Epidermal melanocyte (primary cell): Measurements from ENCODE around the gene GLP1R.

Experiments used
- DNase-seq: peaks from one replicate; pipeline ENCODE4 v3.0.0; 2011; ENCODE audit warnings: low spot score; ENCODE audit not compliant: insufficient read length

The GLP1R gene

GRCh38 chr6:39044181-39044580, 4.4 kb upstream of the GLP1R start:
- DNase-seq = no peak

- no peak for DNase-seq
Observed at GRCh38 chr6:39047434-39048327, 900 bp upstream of the GLP1R start.

- DNase-seq = no peak
Observed at GRCh38 chr6:39049575-39050283, 1.1 kb downstream of the GLP1R start.

- no peak for DNase-seq
Observed at GRCh38 chr6:39050453-39051112, 2.0 kb downstream of the GLP1R start.

- DNase-seq = no peak
Observed at GRCh38 chr6:39051399-39052122, 3.0 kb downstream of the GLP1R start.

- no peak for DNase-seq
Observed at GRCh38 chr6:39053016-39053624, 4.5 kb downstream of the GLP1R start.

- DNase-seq = no peak
Observed at GRCh38 chr6:39053854-39054576, 5.4 kb downstream of the GLP1R start.

- DNase-seq = no peak
Observed at GRCh38 chr6:39054577-39055142, 6.1 kb downstream of the GLP1R start.

- DNase-seq = no peak
Observed at GRCh38 chr6:39055661-39056060, 7.1 kb downstream of the GLP1R start.

- no peak for DNase-seq
Observed at GRCh38 chr6:39056191-39056590, 7.6 kb downstream of the GLP1R start.

- DNase-seq = no peak
Observed at GRCh38 chr6:39056681-39057080, 8.1 kb downstream of the GLP1R start.

- no peak for DNase-seq
Observed at GRCh38 chr6:39057251-39058155, 8.9 kb downstream of the GLP1R start.

- DNase-seq = no peak
Observed at GRCh38 chr6:39058471-39059147, 10.0 kb downstream of the GLP1R start.

GRCh38 chr6:39059496-39060310, 11.1 kb downstream of the GLP1R start:
- DNase-seq = no peak

- no peak for DNase-seq
Observed at GRCh38 chr6:39060467-39061160, 12.0 kb downstream of the GLP1R start.

GRCh38 chr6:39061182-39061581, 12.6 kb downstream of the GLP1R start:
- DNase-seq = no peak

GRCh38 chr6:39061588-39061987, 13.0 kb downstream of the GLP1R start:
- DNase-seq = no peak
